Inflammatory macrophage treated with lipopolysaccharide for 1 hour (primary cell): Measurements from ENCODE around the gene MYRIP.
A peak's percentile ranks its signal among the peaks of the same experiment; 100 is the strongest.

Experiments used
- DNase-seq, 2 donors: peaks; one replicate each; pipeline ENCODE4 v3.0.0-alpha.2; 2020 to 2022

Gene MYRIP

DNA sequence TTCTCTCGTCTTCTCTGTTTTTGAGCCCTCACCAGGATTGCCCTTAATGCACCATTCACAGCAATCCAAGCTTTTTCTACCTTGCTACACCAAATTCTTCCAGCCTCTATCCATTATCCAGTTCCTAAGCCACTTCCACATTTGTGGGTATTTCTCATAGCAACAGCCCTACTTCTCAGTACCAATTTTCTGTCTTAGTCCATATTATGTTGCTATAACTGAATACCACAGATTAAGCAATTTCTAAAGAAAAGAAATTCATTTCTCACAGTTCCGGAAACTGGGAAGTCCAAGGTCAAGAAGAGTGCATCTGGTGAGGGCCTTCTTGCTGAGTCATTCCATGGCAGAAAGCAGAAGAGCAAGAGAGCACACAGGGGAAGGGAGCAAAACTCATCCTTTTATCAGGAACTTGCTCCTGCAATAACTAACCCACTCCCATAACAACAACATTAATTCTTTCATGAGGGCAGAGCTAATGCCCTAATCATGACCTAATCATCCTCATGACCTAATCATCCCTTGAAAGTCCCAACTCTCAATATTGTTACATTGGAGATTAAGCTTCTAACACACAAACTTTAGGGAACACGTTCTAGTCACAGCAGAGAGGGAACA is 490.4 kb downstream of the MYRIP start:
- DNase-seq: peak; percentile 91 to 99

GRCh38 chr3:40302784-40303183 is 493.4 kb downstream of the MYRIP start:
- no peak for DNase-seq

- no peak for DNase-seq
These were observed 494.9 kb downstream of the MYRIP start for GRCh38 chr3:40304352-40304751.

DNA sequence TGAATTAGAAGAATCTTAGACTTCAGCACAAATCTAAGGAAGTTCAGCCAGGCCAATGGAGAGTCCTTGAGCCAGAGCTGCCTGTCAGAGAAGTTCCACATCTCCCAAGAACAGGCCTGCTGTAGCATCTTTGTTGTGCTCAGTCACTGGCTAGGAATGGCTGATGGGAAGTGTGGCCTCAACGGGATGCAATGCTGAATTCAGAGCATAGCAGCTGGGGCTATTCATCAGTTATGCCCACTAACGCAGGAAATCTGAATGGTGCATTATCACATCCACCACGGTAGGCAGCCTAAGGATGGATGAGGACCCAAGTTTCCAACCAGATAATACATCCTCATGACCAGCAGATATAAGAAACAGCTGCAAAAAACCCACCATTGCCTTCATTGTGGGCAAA is 496.9 kb downstream of the MYRIP start:
- DNase-seq: no peak

DNA sequence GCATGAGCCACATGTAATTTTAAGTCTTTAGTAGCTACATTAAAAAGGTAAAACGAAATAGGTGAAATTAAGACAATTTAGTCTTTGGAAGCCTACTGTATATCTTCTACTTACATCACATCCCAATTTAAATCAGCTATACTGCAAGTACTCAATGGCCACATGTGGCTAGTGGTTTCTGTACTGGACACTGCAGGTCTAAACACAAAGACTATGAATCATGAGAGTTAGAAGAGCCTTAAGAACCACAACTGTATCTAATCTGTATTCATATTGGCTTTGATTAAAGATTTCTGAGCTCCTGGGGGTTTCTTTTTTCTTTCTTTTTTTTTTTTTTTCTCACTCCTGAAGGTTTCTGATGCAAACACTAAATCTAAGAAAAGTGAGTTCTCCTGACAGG is 497.8 kb downstream of the MYRIP start:
- DNase-seq: no peak

DNA sequence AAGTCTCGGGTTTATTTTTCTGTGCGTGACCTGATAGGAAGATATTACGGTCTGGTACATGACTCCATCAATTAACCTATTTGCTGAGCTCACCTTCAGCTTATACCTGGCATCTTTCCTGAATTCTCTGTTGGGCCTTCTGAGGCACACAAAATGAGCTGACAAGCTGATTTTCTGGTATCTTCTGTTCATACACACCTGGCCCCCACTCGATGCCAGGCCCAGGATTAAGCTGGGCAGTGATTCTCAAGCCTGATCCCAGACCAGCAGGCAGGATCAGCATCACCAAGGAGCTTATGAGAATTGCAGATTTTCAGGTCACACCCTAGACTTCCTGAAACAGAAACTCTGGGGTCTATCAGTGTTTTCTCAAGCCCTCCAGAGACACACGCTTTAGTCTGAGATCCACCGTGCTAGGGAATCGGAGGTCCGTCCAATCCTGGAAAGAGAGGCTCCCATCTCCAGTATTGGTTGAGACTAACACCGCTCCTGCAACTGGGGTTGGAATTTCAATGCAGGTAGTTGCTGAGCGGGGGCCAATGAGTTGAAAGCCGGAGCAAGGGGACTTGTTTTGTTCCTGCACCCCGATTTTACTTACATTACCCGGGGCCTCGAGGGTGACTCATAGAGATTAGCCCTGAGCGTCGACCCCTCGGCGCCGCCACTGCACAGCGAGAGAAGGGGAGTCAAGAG is 499.5 kb downstream of the MYRIP start:
- no peak for DNase-seq

DNA sequence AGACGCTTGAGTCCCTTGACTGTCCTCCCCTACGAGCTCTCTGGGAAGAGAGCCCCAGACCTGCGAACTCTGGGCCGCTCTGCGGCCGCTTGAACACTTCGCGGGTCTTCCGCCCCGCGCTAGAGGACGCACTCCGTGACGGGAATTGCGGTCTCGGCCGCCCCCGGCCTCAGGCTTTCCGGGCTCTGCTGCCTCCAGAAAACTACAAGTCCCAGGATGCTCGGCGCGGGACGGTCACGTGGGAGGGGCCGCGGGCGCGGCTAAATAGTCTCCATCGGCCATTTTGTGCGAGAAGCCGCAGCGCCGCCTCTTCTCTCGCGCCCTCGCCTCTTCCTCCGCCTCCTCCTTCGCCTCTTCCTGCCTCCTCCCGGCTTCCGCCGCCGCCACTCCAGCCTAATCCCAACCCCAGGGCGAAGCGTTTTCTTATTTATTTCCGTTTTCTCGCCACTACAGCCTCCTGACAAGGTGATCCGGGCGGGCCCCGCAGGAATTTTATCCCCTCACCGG is 500.1 kb downstream of the MYRIP start, which contains the start of gene EIF1B:
Gene EIF1B, plus strand, starts transcription at position 290 of the 507 bp plus-strand sequence. CDS start 235 bp downstream, outside the sequence.
- peak; percentile 97 to 99 for DNase-seq
